Measurements from ENCODE around the gene CCDC9. TPM values are rescaled to one million over a fixed set of nuclear protein-coding genes. Genes with fewer than 3 reads are reported as not detected.

The CCDC9 gene
- total RNA-seq, 1 experiment from 2014 or later = 36.9 TPM

DNA sequence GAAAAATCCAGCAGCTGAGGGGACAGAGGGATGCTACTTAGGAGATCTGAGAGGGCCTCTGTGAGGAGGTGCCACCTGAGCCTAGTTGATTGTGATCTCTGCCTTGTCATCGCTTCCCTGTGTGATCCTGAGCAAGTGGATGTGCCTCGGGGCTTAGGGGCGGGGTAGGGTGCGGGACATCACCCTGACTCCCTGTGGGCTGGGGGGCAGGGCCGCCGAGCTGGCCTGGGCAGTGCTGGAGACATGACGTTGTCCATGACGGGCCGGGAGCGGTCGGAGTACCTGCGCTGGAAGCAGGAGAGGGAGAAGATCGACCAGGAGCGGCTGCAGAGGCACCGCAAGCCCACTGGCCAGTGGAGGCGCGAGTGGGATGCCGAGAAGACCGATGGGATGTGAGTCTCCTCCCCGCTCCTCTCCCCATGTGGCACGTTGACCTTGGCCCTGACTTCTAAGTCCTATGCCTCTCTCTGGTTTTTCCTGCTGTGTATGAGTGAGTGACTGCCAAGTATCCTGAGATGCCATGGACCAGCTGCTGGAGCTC is 10.1 kb downstream of the CCDC9 start:
- TF ChIP-seq, protein P1, sequence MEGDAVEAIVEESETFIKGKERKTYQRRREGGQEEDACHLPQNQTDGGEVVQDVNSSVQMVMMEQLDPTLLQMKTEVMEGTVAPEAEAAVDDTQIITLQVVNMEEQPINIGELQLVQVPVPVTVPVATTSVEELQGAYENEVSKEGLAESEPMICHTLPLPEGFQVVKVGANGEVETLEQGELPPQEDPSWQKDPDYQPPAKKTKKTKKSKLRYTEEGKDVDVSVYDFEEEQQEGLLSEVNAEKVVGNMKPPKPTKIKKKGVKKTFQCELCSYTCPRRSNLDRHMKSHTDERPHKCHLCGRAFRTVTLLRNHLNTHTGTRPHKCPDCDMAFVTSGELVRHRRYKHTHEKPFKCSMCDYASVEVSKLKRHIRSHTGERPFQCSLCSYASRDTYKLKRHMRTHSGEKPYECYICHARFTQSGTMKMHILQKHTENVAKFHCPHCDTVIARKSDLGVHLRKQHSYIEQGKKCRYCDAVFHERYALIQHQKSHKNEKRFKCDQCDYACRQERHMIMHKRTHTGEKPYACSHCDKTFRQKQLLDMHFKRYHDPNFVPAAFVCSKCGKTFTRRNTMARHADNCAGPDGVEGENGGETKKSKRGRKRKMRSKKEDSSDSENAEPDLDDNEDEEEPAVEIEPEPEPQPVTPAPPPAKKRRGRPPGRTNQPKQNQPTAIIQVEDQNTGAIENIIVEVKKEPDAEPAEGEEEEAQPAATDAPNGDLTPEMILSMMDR (conservative IDR thresholded peaks at IDR 0.05) = no peak
- H2BK5ac ChIP-seq (ENCODE audit: insufficient read length, low read length) = no peak overlapping the region
- H3K23ac ChIP-seq (ENCODE audit: insufficient read length, low read depth, low read length) = no peak overlapping the region
- H3K27ac ChIP-seq (ENCODE audit: insufficient read length, low read depth, low read length) = no peak overlapping the region
- no peak overlapping the region for H2BK20ac ChIP-seq (ENCODE audit: low read depth, low read length, poor library complexity, severe bottlenecking)
- no peak overlapping the region for H3T11ph ChIP-seq (ENCODE audit: low read length)
- Mint-ChIP-seq H3K4me3 (no peak overlapping the region), H3K4me1 (peaks cover 2 to 6% of the 10 kb centered on the region in 2 experiments; a peak in 3 of 4 replicates), H3K36me3 (ENCODE audit: insufficient read depth in 1 of 3, low read depth in 3 of 3) (peaks cover 34 to 72% (median 64%) of the 10 kb centered on the region in 3 experiments), H3K27ac (no peak overlapping the region), H3K27me3 (ENCODE audit: low read depth) (no peaks in the 10 kb centered on the region), H3K9me3 (no peaks in the 10 kb centered on the region)
- H2BK15ac ChIP-seq (ENCODE audit: low read depth, low read length) = no peak overlapping the region
- no peak overlapping the region for H3K18ac ChIP-seq (ENCODE audit: insufficient read length, low read depth, low read length)
- no peak overlapping the region for H2BK120ac ChIP-seq (ENCODE audit: low read depth, low read length, poor library complexity, severe bottlenecking)
- no peak overlapping the region for H2BK12ac ChIP-seq (ENCODE audit: insufficient read length, low read depth, low read length)
- no peaks in the 10 kb centered on the region for H3K79me2 ChIP-seq (ENCODE audit: insufficient read depth, low read length)
- no peak overlapping the region for H2AK5ac ChIP-seq (ENCODE audit: insufficient read length, low read length)
- no peak overlapping the region for H4K8ac ChIP-seq (replicated peaks; ENCODE audit: insufficient read length, low read depth, low read length)
- H3K4me2 ChIP-seq (ENCODE audit: insufficient read depth, insufficient read length, low read length) = no peak overlapping the region
- no peak overlapping the region for H3K4ac ChIP-seq (ENCODE audit: low read depth, low read length)
- H3K4me1 ChIP-seq (ENCODE audit: insufficient read depth, low read length) = no peaks in the 10 kb centered on the region
- no peak overlapping the region for H2AFZ ChIP-seq (ENCODE audit: low read length)
- no peaks in the 10 kb centered on the region for H3K23me2 ChIP-seq (ENCODE audit: insufficient read length, low read depth, low read length, poor library complexity, severe bottlenecking)
- H4K5ac ChIP-seq (ENCODE audit: insufficient read length, low read depth, low read length) = no peak overlapping the region
- H3K56ac ChIP-seq (ENCODE audit: insufficient read length, low read depth, low read length) = no peak overlapping the region
- no peaks in the 10 kb centered on the region for H3K9me3 ChIP-seq (ENCODE audit: control insufficient read depth, low read depth, low read length)
- H4K91ac ChIP-seq (ENCODE audit: insufficient read length, low read depth, low read length) = no peak overlapping the region
- H3K14ac ChIP-seq (ENCODE audit: insufficient read depth, low read length) = no peak overlapping the region
- no CpG with 5 or more reads among the region's 21 CpGs for WGBS (ENCODE audit: extremely low coverage, insufficient read length, low lambda C conversion rate)
- H3K27me3 ChIP-seq (ENCODE audit: insufficient read depth, low read length) = no peaks in the 10 kb centered on the region
- no peak for DNase-seq
- no peak overlapping the region for H3K9ac ChIP-seq (ENCODE audit: extremely low read depth, insufficient read length, low read length)
- no peaks in the 10 kb centered on the region for H3K79me1 ChIP-seq (ENCODE audit: insufficient read depth, low read depth, low read length, poor library complexity, severe bottlenecking)
- no peaks in the 10 kb centered on the region for H4K20me1 ChIP-seq (ENCODE audit: control insufficient read depth, insufficient read depth, insufficient read length)

All from H9 (cell line).